HG03097 (cell line): ENCODE results near the gene HOXB1.

Experiments
- ATAC-seq: cut with Tn5 transposase; IDR thresholded peaks from one replicate; pipeline ENCODE4 v1.9.1; 2021; ENCODE audit not compliant: unreplicated experiment, low FRiP score

HOXB1 gene

DNA sequence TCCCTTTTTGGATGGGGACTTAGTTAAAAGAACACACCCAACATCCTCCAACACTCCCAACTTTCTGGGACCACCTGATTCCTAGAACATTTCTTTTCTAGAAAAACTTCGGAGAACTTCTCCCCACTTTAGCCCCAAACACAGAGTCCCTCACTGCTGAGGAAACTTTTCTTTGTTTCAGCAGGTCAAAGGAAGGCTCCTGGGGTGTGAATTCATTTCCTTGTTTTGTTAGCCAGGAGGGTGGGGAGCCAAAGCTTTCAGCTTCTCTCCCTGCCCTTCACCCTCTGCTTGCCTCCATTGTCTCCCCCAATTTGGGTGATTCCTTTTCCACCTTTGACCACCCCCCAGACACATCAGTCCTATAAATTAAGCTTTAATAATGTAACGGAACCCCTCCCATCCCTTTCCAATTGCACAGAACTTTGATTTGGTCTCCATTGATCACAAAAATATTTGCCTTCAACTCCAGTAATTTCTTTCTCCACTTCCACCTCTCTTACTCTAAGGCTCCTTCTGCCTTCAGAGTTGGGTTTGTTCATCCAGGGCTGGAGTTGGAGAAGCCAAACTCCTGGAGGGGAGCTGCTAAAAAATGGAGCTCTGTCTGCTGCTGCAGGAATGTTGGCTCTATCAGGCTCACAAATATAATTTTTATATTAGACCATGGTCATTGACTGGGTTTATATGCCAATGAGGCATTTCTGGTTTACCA, 37.0 kb upstream of the HOXB1 start:
- ATAC-seq = no peak

DNA sequence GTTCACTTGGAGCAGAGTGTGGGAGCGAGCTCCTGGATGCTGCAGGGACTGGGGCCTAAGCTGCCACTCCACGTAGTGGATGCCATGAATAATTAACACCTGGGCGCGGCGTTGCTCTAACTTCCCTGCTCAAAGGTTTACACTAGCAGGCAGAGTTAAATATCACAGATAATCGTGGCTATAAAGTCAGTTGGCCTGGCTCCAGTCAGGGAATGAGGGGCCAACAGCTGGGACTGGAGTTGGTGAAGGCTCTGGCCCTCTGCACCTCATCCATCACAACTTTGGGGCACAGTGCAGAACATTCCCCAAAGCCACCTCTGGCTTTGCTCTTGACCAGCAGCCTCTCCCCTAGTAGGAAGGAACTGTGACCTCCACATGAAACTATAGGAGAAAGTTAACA, 36.4 kb upstream of the HOXB1 start:
- ATAC-seq = no peak

DNA sequence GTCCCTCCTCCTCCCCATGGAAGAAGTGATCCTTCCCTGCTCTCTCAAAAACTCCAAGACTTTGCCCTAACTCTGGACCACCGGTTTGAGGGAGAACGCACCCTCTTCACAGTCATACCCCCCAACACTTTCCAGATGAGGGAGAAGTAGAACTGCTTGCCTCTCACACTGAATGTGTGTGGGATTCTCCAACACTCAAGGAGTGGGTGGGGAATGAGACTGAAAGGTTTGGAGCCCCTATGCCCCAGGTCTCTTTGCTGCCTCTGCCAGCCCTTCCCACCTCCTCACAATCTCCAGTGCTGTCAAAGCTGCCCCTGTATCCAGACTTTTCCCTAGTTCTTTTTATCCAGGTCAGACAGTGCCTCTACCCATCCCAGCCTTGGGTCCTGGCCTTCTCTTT, 35.9 kb upstream of the HOXB1 start:
- ATAC-seq = no peak

DNA sequence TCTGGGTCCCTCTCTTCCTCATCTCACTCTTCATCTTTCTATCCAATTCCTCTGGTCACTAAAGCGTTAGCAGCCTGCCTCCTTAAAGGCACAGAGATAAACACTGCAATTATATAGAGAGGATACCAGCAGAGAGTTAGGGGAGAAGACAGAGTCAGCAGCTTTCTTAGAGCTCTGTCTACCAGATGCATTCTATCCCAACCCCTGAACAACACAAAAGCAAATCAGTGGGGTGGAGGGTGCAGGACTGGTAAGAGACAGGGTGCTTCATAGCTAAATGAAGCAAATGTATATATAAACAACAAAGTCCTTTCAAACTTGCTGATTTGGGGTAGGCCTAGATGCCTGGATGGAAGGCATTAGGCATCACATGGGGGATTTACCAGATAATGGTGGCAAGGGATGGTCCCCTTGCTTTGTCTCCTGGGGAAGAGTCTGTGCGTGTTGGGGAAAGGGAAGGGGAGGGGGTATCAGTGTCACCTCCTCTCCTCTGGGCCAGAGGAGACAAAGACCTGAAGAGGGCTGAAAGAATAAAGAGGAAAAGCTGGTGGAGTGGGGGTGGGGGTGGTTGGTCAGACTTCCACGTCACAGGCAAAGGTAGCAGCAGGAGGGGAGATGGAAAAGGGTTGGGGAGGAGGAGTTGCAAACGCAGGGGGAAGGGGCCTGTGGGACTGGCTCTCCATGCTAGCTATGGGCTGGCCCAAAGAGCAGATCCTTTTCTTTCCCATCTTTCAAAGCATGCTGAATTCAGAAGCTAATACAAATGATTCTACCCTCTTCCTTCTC, 35.3 kb upstream of the HOXB1 start:
- no peak for ATAC-seq

DNA sequence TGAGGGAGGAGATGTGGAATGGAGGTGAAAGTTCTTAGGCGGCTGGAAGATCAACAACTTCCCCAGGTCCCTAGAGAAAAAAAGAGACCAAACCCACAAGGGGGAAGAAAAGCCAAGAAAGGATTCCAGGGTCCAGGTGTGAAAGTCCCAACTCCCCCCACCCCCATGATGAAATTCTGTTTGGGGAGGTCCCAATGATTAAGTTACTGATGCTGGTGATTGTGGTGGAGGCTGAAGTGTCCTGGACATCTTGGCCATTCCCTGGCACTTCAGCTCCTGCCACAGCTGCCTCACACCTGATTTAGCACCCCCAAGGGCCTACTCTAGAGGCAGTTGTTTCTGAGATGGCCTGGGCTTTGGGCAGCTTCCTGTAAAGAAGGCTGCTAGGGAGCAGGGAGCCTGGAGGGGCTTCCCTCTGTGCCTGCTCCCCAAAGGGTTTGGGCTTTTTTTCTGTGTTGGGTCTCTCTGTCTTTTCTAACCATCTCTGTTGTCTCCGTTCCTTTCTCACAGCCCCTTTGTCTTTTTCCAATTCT, 34.3 kb upstream of the HOXB1 start:
- ATAC-seq = no peak

DNA sequence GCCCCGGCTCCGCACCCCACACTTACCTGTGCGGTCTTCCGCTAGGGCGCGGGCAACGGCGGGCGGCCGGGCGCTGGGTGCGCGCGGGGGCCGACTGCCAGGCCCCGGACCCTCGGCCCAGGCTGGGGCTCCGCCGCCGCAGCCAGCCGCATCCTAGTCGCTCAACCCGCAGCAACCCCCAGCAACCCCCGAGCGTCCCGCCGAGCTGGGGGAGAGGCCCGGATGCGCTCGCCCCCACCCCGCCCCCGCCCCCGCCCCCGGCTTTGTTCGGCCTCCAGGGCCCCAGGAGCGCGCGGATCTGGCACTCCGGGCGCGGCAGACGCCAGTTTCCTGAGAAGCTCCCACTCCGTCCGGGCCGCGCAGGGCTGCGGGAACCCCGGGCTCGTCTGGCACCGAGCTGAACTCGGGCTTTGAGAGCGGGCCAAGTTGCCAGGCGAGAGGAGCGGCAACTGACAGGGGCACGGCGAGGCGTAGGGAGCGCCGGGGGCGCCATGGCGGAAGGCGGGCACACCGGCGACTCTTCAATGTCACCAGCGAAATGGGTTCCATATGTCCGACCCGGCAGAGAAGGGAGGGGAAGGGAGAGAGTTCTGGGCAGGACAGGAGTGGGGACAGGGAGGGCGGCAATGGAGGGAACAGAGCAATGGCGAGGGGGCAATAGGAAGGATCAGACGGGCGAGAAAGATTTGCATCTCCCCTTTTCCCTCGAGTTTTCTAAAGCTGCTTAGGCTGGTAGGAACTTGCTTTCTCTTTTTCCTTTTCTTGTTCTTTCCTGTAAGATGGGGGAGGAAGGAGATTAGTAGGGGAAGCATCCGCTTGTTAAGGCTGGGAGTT, 33.6 kb upstream of the HOXB1 start:
- ATAC-seq = no peak

DNA sequence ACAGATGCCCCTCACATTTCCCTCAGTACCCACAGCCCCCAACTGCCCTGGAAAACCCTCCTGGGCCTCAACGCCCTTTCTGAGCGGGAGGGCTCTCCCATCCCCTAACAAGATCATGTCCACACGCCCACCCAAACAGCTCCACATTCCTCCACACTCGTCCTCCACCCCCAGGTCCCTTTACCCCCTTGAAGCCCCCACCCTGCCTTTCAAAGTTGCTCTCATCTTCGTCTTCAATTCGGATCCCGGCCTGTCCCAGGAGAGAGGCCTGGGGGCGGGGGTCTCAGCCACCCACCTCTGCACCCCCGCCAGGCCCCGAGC, 33.0 kb upstream of the HOXB1 start:
- no peak for ATAC-seq

DNA sequence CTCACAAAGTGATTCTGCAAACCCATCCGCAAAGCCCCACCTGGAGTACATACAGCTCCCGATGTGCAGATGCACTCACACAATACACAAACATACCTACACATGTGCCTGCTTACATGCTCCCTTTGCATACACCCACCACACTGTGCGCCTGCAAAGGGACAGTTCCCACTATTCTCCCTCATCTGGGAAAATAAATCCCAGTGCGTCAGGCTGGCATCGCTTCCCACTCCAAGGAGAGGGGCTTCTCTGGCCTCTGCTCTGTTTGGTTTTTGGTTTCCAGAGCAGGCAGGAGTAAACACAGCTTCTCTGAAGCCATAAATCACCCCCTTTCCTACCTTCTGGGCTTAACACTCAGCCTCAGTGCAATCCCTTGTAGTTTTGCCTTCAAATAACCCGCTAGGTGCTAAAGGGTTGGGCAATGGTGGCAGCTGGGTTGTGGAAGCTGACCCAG, 32.6 kb upstream of the HOXB1 start:
- ATAC-seq = no peak

DNA sequence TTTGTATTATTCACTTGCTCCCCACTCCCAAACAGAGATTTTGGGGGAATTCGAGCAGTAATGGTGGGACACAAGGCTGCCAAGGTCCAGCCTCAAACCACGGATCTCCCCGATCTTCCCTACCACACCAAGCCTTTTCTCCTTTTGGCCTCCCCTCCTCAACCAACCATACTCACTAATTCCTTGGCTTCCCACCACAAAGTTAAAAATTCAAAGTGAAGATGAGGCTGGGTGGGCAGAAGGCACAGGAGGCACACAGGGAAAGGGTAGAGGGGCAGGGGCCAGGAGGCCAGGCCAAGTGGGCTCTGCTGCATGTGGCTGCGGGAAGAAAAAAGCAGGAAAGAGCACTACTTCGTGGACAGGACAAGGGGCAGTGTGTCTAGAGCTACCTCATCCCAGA, 32.1 kb upstream of the HOXB1 start:
- no peak for ATAC-seq

DNA sequence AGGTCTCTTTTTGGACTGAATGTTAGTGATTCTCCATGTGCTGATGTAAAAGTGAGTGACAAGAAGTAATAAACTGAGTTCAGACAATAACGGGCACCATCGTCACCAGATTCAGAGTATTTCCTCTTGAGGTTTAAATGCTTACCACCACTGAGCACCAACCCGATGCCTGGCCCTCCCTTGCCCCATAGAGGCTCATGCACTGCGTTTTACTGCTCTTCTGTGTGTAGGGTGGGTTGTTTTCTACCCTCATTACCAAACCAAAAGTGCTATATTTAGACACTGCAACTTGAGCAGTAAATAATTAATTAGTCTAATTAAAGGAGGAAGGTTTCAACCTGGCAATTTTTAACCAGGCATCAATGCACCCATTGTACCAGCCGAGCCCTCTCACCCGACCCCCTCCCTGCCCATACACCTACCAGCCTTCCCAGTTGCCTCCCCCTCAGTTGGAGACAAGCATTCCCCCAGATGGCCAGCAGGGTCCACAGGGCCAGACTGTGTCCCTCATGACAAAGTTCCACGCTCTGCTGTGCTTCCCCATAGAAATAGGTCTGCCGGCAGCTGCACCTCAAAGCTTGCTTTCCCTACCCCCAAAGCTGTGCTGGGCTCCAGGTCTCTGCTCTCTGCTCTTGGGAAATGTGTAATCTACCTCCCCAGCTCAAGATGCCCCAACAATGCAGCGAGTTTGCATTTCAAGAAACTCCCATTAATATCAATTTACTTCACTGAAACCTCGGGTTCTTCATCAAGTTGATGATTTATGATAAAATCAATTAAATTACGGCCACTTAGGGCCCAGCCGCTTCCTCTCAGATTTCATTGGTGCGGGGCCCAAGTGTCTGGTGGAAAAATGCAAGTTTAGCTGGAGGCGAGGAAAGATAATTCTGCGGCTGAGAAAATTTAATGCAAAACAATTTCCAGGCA, 31.3 kb upstream of the HOXB1 start:
- peak; percentile 74 for ATAC-seq

DNA sequence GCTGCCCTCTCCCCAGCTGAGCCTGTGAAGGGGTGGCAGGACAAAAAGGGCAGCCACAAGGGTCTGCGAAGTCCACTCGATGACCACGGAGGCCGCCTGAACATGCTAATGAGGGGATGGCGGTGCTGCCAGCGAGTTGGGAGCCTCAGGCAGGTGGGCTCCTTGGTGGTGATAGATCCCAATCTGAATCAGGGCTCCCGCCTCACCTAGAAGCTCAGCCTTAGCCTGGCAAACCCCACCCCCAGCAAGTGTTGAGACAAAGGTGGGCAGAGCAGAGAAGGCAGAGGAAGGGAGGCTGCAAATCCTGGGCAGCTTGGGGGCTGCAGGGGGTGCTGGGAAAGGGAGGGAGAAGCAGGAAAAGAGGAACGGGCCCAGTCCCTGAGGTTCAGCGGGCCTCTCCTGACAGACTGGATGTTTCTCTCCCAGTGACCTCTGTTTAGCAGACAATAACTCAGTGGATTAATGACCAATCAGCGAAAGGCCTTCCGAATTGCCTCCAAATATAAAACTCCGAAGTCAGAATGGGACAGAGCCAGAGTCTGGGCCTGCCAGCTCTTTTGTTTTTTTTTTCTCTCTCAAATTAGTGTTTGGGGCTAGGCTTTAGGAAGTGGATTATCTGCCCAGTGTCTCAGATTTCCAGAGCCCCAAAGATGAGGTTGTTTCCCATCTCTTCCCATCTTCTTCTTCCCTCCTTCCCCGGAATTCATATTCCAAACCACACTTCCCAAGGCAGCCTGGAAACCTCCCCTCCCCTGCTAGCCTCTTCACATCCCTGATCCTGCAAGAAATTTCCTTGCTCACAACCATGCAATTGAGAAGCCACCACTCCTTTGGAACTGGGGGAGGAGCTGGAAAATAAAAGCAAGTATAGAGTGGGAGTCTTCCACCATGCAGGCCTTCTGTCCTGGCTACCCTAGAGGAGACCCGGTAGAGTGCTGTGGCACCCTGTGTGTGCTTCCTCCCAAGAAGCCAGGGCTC, 29.3 kb upstream of the HOXB1 start:
- no peak for ATAC-seq

DNA sequence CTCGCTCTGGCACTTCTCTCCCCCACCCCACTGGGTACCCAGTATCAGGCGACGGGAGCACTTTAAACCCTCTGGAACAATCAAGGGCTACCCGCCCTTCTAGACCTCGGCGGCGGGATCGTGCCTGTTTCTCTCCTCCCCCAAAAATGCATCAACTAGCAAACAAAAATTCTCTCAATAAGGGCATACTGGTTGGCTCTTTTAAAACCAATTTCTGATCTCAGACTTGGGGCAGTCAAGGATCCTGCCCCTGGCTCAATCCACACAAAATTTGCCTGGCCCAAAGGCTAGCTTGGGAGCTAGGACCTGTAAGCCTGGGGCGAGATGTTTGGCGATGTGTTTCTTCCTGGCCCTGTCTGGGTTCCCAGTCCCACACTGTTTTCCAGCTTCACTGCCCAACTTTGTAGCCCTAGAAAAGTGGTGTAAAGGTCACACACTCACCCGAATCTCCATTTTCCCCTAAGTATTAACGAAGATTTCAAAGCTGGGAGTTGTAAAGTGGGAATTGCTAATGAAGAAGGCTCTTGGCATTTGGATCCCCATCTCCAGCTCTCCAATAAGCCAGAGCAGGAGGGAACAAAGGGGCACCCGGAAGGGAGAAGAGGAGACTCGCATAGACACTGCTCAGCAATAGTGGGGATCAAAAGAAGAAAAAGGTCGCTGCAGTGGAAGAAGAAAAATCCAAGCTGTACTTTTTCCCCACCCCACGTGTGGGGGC, 28.5 kb upstream of the HOXB1 start:
- ATAC-seq = no peak

DNA sequence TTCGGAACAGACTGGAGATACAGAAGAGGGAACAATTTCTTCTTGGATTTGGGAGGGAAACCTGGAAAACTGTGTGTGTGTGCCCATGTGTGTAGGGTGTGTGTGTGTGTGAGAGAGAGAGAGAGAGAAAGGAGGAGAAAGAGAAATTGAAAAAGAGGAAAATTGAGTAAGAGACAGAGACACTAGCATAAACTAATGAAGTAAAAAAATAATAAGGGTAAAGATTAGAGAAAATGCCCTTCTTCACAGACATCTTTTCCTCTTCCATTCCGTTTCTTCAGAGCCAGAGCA, 28.0 kb upstream of the HOXB1 start:
- no peak for ATAC-seq

DNA sequence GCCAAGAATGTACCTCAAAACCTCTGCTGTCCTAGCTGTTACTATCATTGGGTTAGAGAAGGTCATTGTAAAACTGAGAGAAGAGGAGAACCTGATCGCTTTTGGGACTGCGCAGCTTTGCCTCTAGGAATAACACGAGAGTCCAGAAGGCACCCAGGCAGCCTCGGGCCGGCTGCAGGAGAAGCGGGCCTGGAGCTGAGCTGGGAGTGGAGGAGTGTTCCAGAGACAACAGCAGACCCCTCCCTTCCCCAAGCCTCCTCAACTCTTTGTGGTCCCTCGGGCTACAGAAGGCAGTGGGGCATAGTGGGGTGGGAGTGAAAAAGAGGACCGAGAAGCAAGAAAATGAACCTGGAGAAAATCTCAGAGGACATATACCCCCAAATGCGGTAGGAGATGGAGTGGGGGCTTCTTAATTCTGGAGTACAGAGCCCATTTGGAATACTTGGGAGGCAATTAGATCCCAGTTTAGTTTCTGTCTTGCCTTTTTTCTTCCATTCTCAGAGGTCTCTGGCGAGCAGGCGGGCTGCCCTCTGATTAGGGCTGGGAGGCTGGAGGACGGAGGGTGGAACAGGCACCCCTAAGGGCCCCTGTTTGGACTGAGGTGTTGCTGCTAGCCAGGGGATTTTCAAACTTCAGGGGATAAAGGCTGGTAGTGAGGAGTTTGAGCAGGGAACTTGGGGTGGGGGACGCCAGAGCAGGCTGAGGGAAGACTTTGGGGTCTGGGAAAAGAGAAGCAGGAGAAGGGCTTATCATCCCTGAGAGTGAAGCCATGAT, 27.4 kb upstream of the HOXB1 start:
- no peak for ATAC-seq

DNA sequence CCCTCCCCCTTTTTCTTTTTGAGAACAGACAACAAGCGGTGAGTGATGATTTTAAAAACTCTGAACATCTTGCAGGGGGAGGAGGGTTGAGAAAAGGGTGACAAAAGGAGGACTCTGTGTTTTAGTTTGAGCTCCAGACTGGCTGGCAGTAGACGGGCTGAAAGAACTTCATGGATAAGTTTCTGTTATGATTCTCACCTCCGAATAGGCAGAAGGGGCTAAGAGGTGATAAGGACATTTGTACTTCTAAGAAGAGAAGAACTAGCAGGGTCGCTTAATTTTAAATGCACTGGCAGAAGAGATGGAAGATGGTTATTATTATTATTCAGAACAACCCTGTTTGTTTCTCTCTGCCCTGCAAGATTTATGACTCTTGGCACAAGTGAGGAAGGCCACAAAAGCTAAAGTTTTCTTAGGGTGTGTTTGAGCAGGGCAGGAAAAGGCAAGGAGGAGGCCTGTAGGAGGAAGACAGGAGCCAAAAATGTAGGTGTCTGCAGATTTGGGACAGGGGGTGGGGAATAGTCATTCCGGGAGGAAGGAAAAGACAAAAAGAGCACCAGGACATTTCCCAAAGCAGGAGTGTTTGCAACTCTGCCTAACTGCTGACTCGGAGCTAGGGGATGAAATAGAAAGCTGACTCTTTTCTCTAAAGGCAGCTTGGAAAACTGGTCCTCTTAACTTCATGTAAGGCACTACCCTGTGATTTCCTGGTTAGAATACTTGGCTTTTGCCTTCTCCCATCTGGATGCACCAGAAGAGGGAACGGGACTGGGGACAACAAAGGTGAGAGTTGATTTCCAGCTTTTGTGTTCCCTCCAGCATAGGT, 26.0 kb upstream of the HOXB1 start:
- ATAC-seq = no peak

DNA sequence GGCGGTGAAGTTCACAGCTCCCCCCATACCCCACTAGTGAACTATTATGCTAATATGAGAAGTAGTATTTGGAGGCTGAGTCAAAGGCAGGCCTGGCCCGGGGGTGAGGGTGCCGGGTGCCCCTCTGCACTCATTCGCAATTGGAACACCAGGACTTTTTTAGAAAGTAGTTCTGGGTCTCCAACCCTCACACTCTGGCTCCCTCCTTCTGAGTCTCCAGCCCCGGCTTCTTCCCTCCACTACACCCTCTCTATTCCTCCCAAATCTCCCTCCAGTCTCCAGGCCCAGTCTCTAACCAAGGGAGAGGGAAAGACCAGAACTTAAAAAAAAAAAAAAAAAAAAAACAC, 25.4 kb upstream of the HOXB1 start:
- no peak for ATAC-seq
